Measurements from ENCODE around the gene SCN9A.

SCN9A gene

DNA sequence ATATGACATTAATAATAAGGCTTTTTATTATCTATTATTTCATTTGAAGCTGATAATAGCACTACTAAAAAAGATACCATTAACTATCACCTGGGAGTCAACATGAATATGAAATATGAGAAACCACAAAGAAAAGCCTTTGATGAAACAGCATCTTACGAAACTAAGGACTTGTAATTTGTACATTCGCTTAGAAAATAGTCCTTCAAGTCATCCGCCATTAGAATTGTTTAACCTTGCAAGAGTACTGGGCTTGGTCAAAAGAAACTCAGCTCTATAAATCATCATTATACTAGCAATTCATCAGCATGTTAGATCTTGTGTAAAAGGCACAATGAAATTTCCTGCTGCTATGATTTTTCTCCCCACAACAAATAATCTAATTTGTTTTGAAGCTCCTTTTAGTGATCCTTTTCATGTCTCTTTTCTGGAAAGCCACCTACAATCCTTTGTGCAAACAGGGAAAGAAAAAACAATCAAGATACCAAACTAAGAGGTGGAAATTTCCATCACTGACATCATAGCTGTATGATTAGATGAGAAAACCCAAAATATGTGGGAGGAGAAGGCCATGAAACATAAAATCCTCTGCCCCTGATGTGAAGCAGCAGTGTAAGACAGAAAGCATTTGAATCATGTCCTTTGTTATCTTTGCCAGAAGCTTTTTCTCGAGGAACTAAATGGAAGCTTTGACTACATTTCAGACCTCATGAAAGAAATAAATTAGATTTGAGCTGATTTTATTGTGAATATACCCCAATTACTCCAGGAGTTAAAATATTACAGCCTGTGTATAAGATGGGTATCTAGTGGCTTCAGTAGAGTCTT, 31.2 kb downstream of the SCN9A start:
- TF ChIP-seq TAF1 (IDR thresholded peaks at IDR 0.05; ENCODE audit: borderline replicate concordance, insufficient read depth, low read length), result no peak
- TF ChIP-seq SIN3A (IDR thresholded peaks at IDR 0.05; ENCODE audit: borderline replicate concordance, insufficient read depth, low read length), result no peak
- no peak for TF ChIP-seq FOXP2 (optimal IDR thresholded peaks at IDR 0.05; ENCODE audit: borderline replicate concordance, extremely low read depth, extremely low read length, insufficient read depth)
- TF ChIP-seq POLR2AphosphoS5 (IDR thresholded peaks at IDR 0.05; ENCODE audit: low read depth, low read length), result no peak
- TF ChIP-seq REST (IDR thresholded peaks at IDR 0.05; ENCODE audit: insufficient read depth in 1 of 2, low read depth in 2 of 2, low read length in 2 of 2), result no peak

- TF ChIP-seq FOXP2 (optimal IDR thresholded peaks at IDR 0.05; ENCODE audit: borderline replicate concordance, extremely low read depth, extremely low read length, insufficient read depth) (no peak), TAF1 (IDR thresholded peaks at IDR 0.05; ENCODE audit: borderline replicate concordance, insufficient read depth, low read length) (no peak), SIN3A (IDR thresholded peaks at IDR 0.05; ENCODE audit: borderline replicate concordance, insufficient read depth, low read length) (no peak), REST (IDR thresholded peaks at IDR 0.05; ENCODE audit: insufficient read depth in 1 of 2, low read depth in 2 of 2, low read length in 2 of 2) (no peak), POLR2AphosphoS5 (IDR thresholded peaks at IDR 0.05; ENCODE audit: low read depth, low read length) (no peak)
Measured at GRCh38 chr2:166343467-166343866, 32.3 kb downstream of the SCN9A start.

- no peak for TF ChIP-seq SIN3A (IDR thresholded peaks at IDR 0.05; ENCODE audit: borderline replicate concordance, insufficient read depth, low read length)
- no peak for TF ChIP-seq TAF1 (IDR thresholded peaks at IDR 0.05; ENCODE audit: borderline replicate concordance, insufficient read depth, low read length)
- TF ChIP-seq FOXP2 (optimal IDR thresholded peaks at IDR 0.05; ENCODE audit: borderline replicate concordance, extremely low read depth, extremely low read length, insufficient read depth), result no peak
- no peak for TF ChIP-seq POLR2AphosphoS5 (IDR thresholded peaks at IDR 0.05; ENCODE audit: low read depth, low read length)
- no peak for TF ChIP-seq REST (IDR thresholded peaks at IDR 0.05; ENCODE audit: insufficient read depth in 1 of 2, low read depth in 2 of 2, low read length in 2 of 2)
Measured at GRCh38 chr2:166341426-166341825, 34.3 kb downstream of the SCN9A start.

- TF ChIP-seq REST (IDR thresholded peaks at IDR 0.05; ENCODE audit: insufficient read depth in 1 of 2, low read depth in 2 of 2, low read length in 2 of 2), result no peak
- TF ChIP-seq SIN3A (IDR thresholded peaks at IDR 0.05; ENCODE audit: borderline replicate concordance, insufficient read depth, low read length), result no peak
- no peak for TF ChIP-seq TAF1 (IDR thresholded peaks at IDR 0.05; ENCODE audit: borderline replicate concordance, insufficient read depth, low read length)
- no peak for TF ChIP-seq POLR2AphosphoS5 (IDR thresholded peaks at IDR 0.05; ENCODE audit: low read depth, low read length)
- no peak for TF ChIP-seq FOXP2 (optimal IDR thresholded peaks at IDR 0.05; ENCODE audit: borderline replicate concordance, extremely low read depth, extremely low read length, insufficient read depth)
Measured at GRCh38 chr2:166338831-166339339, 36.9 kb downstream of the SCN9A start.
